ENCODE measurements around the gene DCXR.

Gene DCXR

GRCh38 chr17:82073446-82073845 lies 35.9 kb upstream of the DCXR start:
- in situ Hi-C loops (cut with MboI; ENCODE audit: low sequenced_read_pairs): no loop called here

- in situ Hi-C loops (cut with MboI; ENCODE audit: low sequenced_read_pairs): no loop called here
These were observed 35.3 kb upstream of the DCXR start for GRCh38 chr17:82072827-82073226.

GRCh38 chr17:82070611-82071010 lies 33.1 kb upstream of the DCXR start:
- in situ Hi-C loops (cut with MboI; ENCODE audit: low sequenced_read_pairs): no loop called here

- in situ Hi-C loops (cut with MboI; ENCODE audit: low sequenced_read_pairs): no loop called here
These were observed 28.3 kb upstream of the DCXR start, which contains the start of gene DUS1L for GRCh38 chr17:82065638-82066303. Gene DUS1L, minus strand, starts transcription at chr17:82065804. Its CDS starts 745 bp downstream, at chr17:82065059.

GRCh38 chr17:82065193-82065637 lies 27.7 kb upstream of the DCXR start:
- in situ Hi-C loops (cut with MboI; ENCODE audit: low sequenced_read_pairs): no loop called here

GRCh38 chr17:82064433-82065192 lies 27.1 kb upstream of the DCXR start:
- in situ Hi-C loops (cut with MboI; ENCODE audit: low sequenced_read_pairs): no loop called here

- in situ Hi-C loops (cut with MboI; ENCODE audit: low sequenced_read_pairs): no loop called here
These were observed 26.2 kb upstream of the DCXR start for GRCh38 chr17:82063424-82064415.

GRCh38 chr17:82062984-82063368 lies 25.5 kb upstream of the DCXR start:
- in situ Hi-C loops (cut with MboI; ENCODE audit: low sequenced_read_pairs): no loop called here

- in situ Hi-C loops (cut with MboI; ENCODE audit: low sequenced_read_pairs): no loop called here
These were observed 24.8 kb upstream of the DCXR start for GRCh38 chr17:82062076-82062983.

GRCh38 chr17:82061047-82061925 lies 23.8 kb upstream of the DCXR start:
- in situ Hi-C loops (cut with MboI; ENCODE audit: low sequenced_read_pairs): no loop called here

- in situ Hi-C loops (cut with MboI; ENCODE audit: low sequenced_read_pairs): no loop called here
These were observed 23.1 kb upstream of the DCXR start for GRCh38 chr17:82060614-82061013.

- in situ Hi-C loops (cut with MboI; ENCODE audit: low sequenced_read_pairs): no loop called here
These were observed 22.5 kb upstream of the DCXR start for GRCh38 chr17:82060001-82060380.

- in situ Hi-C loops (cut with MboI; ENCODE audit: low sequenced_read_pairs): no loop called here
These were observed 21.9 kb upstream of the DCXR start for GRCh38 chr17:82059272-82060000.

- in situ Hi-C loops (cut with MboI; ENCODE audit: low sequenced_read_pairs): no loop called here
These were observed 21.4 kb upstream of the DCXR start for GRCh38 chr17:82058855-82059249.

- in situ Hi-C loops (cut with MboI; ENCODE audit: low sequenced_read_pairs): no loop called here
These were observed 20.8 kb upstream of the DCXR start for GRCh38 chr17:82058230-82058854.

- in situ Hi-C loops (cut with MboI; ENCODE audit: low sequenced_read_pairs): no loop called here
These were observed 19.5 kb upstream of the DCXR start for GRCh38 chr17:82056729-82057621.

Measured in hTERT RPE-1 (cell line).